ENCODE results near the gene RNASET2. TPM values are rescaled to one million over a fixed set of nuclear protein-coding genes. Genes with fewer than 3 reads are reported as not detected.
A peak's percentile ranks its signal among the peaks of the same experiment; 100 is the strongest.

RNASET2 gene
- total and polyA plus RNA-seq, 12 donors, result 19.4 to 218 (median 59.6) TPM

GRCh38 chr6:166946125-166946524, 10.2 kb downstream of the RNASET2 start:
- H3K27ac ChIP-seq, result no peak overlapping the region
- 95 to 98% (median 96%) methylated on average over 9 to 16 of the region's 16 CpGs for WGBS, 4 donors
- no peak overlapping the region for H3K4me3 ChIP-seq
- DNase-seq, result no peak
- peaks cover 0 to 5% of the 10 kb centered on the region in 2 donors for H3K4me1 ChIP-seq (replicated peaks in 1 of 2)
- intact Hi-C loops (cut with DNase I), result no loop called here
- H3K27me3 ChIP-seq, result no peaks in the 10 kb centered on the region
- H3K9me3 ChIP-seq (replicated peaks in 1 of 3), result no peaks in the 10 kb centered on the region
- no peak for TF ChIP-seq CTCF (IDR thresholded peaks at IDR 0.05)
- TF ChIP-seq POLR2A (IDR thresholded peaks at IDR 0.05), result no peak
- H3K36me3 ChIP-seq (replicated peaks in 1 of 2), result peaks cover 0 to 10% of the 10 kb centered on the region in 2 donors

DNA sequence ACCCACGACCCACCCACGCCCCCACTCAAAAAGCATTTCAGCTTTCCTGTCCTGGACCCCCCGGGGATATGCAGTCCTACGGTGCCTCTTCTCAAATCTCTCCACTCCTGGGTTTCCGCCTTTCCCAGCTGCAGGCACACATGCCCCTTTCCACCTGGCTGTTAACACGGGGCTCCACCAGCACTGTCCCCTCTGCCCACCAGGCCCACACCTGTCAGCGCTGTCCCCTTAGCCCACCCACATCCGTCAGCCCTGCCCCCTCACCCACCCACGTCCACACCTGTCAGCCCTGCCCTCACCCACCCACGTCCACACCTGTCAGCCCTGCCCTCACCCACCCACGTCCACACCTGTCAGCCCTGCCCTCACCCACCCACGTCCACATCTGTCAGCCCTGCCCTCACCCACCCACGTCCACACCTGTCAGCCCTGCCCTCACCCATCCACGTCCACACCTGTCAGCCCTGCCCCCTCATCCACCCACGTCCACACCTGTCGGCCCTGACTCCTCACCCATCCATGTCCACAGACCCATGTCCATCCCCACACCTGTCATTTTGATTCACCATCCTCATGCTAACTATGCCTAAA, 11.6 kb downstream of the RNASET2 start:
- Histone ChIP-seq H3K27me3 (no peaks in the 10 kb centered on the region), H3K9me3 (replicated peaks in 1 of 3) (no peaks in the 10 kb centered on the region), H3K27ac (no peak overlapping the region), H3K4me3 (no peak overlapping the region), H3K4me1 (replicated peaks in 1 of 2) (no peaks in the 10 kb centered on the region), H3K36me3 (replicated peaks in 1 of 2) (peaks cover 0 to 10% of the 10 kb centered on the region in 2 donors)
- TF ChIP-seq CTCF (IDR thresholded peaks at IDR 0.05) (no peak), POLR2A (IDR thresholded peaks at IDR 0.05) (no peak)
- intact Hi-C loops (cut with DNase I), result no loop called here
- 87 to 92% (median 90%) methylated on average over 15 to 16 of the region's 16 CpGs for WGBS, 4 donors
- no peak for DNase-seq

GRCh38 chr6:166942393-166943168, 13.8 kb downstream of the RNASET2 start:
- no peak overlapping the region for H3K27ac ChIP-seq
- no peaks in the 10 kb centered on the region for H3K4me1 ChIP-seq (replicated peaks in 1 of 2)
- H3K4me3 ChIP-seq, result no peak overlapping the region
- no peak for DNase-seq
- H3K27me3 ChIP-seq, result no peaks in the 10 kb centered on the region
- H3K9me3 ChIP-seq (replicated peaks in 1 of 3), result no peaks in the 10 kb centered on the region
- WGBS, 4 donors, result 76 to 87% (median 85%) methylated on average over 14 of the region's 14 CpGs
- H3K36me3 ChIP-seq (replicated peaks in 1 of 2), result peaks cover 0 to 8% of the 10 kb centered on the region in 2 donors
- intact Hi-C loops (cut with DNase I), result no loop called here
- TF ChIP-seq POLR2A (IDR thresholded peaks at IDR 0.05) (no peak), CTCF (IDR thresholded peaks at IDR 0.05) (no peak)

GRCh38 chr6:166940643-166941068, 15.7 kb downstream of the RNASET2 start:
- intact Hi-C loops (cut with DNase I), result no loop called here
- peak in 1 of 7 donors; percentile 35 for DNase-seq
- H3K27ac ChIP-seq, result no peak overlapping the region
- no peaks in the 10 kb centered on the region for H3K36me3 ChIP-seq (replicated peaks in 1 of 2)
- TF ChIP-seq POLR2A (IDR thresholded peaks at IDR 0.05), result no peak
- TF ChIP-seq CTCF (IDR thresholded peaks at IDR 0.05), result no peak
- no peaks in the 10 kb centered on the region for H3K9me3 ChIP-seq (replicated peaks in 1 of 3)
- no peak overlapping the region for H3K4me3 ChIP-seq
- 79 to 84% (median 80%) methylated on average over 5 to 7 of the region's 7 CpGs for WGBS, 4 donors
- no peaks in the 10 kb centered on the region for H3K27me3 ChIP-seq
- H3K4me1 ChIP-seq (replicated peaks in 1 of 2), result no peaks in the 10 kb centered on the region

All from adrenal gland (tissue), 12 donors.